T-helper 2 cell (primary cell): ENCODE data around the gene PLCB1.

Source experiments
- DNase-seq, 5 experiments: peaks; one replicate each; pipeline versions ENCODE4 v3.0.0 to v3.0.0-alpha.2; 2012 to 2022

The PLCB1 gene

DNA sequence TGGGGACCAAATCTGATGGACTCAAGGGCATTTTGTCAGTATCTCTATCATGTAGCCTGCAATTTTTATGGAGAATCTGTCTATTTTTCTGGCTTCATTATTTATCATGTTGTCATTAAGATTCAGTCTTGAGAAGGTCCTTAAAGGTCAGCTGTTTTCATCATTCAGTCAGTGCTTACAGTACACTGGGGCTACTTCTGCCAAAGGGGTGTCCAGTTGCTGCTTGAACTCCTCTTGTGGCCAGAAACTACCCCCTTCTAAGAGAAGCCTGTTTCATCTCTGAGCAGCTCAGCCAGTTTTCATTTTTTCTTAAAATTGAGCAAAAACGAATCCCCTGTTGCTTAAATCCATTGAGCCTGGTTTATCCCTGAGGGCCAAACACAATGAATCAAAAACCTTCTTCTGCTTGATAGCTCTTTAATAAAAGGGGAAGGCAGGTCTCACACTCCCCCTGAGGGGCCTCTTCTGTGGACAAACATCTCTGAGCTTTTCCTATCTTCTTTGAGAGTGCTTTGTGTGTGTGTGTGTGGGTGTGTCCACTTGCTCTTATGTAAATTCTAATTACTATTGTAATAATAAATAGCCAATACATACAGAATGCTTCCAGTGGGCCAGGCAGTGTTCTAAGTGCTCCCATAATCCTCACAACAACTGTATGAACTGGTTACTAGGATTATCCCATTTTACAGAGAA, 172.2 kb downstream of the PLCB1 start:
- no peak for DNase-seq

DNA sequence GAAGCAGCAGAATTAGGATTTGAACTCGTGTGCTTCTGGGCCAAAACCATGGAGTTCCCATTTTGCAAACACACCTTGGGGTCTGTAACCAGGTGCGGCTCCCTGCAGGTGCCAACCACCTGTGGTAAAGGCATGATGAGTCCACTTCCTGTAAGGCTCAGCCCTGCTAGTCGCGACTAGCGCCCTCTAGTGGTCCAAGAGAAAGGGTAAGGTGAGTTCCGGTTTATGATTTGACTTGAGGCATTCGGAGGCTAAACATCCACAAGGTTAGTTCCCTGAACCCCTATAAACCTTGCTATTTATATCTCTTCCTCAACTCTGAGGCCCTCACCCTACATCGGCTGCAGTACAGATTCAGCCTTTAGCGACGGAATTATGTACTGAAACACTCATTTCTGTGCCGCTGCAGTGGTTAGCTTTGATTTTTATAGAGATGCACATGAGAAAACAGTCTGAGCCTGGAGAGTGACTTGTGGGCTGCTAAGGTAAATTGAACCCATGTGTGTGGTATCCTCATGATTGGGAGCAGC, 173.4 kb downstream of the PLCB1 start:
- DNase-seq, result peak in 4 of 5 experiments; percentile 23 to 71 (median 48)

DNA sequence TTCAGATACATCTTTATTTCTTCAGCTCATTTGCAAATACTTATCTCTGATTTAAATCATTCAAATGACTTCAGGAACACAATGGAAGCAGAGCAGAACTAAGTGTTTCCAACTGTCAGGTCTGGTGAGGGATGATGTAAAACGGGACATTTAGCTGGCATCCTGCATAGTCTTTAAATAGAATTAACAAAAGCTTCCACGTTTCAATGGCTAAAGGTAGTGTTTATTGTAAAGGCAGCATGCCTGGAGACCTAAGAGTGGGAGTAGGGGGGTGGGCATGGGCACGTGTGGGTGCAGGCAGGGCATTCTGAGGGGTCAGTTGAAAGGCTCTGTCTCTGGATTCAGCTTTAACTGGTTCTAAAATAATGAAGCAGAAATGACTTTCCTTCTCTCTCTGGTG, 174.9 kb downstream of the PLCB1 start:
- DNase-seq, result no peak

DNA sequence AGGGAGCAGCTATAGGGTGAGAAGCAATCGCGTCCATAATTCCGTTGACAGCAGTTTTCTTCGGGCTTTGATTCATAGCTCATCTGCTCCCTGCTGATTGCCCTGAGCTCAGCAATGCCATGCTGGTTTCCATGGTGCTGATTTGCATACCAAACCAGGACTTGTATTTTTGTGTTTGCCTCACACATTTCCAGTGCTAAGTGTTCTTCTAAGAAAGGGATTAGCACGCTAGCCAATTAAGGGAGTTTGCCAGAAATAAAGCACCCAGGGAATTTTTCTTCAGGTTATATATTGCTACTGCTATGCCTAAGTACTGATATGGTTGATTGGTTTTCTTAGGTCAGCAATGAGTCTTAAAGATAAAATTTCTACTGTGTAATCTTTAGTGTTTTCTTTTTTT, 177.6 kb downstream of the PLCB1 start:
- no peak for DNase-seq

DNA sequence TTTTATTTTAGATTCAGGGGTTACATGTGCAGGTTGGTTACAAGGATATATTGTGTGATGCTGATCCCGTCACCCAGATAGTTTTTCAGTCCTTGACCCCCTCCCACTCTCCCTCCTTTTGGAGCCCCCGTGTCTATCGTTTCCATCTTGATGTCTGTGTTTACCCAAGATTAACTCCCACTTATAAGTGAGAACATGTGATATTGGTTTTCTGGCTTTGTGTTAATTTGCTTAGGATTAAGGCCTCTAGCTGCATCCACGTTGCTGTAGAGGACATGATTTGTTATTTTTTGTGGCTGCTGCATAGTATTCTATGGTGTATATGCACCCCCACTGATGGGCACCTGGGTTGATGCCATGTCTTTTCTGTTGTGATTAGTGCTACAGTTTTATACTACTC, 178.6 kb downstream of the PLCB1 start:
- no peak for DNase-seq

DNA sequence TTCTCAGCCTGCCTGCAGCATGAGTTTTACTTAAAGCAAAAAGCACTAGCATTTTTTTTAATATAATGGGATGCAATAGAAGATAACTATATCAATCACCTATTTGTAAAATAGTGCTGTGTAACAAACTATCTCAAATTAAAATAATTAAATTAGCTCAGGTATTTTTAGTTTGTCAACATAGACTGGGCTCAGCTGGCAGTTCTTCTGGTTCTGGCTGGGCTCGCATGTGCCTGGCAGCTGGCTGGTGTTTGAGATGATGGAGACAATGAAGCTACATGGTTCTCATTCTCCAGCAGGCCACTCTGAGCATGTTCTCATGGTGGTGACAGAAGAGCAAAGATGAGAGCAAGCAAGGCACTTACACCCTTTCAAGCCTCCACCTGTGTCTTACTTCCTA, 181.0 kb downstream of the PLCB1 start:
- DNase-seq, result no peak

DNA sequence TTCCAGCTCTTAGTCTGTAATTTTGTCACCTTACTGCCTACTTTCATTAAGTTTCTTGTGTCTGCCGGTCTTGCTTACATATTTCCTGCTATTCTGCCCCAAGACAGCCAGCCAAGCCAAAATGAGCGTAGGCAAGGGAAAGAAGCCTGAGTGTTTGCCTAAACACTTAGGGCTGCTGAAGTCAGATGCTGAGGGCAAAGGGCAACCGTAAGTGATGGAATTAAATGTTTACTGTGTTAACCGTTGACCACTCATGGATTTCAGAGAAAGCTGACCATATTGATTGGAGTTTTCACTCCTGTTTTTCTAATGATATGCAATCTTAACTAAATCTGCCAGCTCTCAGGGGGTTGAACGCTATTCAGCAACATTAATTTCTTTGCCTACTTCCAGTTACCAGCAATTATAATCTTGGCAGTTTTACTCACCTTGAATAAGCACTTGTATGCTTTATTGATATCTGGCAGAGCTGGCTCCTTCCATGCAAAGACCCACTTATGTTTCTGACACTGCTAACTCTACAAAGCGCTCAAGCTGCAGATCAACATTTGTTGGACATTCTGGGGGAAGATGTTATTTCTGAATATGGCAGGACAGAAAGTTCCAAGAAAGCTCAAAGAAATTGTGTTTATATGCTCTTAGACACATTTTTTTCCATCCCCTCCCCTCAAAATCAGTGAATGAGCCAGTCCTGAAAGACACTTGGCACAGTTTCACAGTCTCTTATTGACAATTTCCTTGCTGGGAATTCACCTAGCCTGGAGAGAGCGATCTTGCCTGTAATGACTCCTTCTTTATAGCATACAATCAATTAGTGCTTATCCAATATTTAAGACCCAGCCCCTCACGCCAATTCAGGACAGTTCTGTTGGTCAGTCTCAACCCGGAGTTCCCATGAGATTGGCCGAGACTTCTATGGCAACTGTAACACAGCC, 183.8 kb downstream of the PLCB1 start:
- DNase-seq, result no peak

DNA sequence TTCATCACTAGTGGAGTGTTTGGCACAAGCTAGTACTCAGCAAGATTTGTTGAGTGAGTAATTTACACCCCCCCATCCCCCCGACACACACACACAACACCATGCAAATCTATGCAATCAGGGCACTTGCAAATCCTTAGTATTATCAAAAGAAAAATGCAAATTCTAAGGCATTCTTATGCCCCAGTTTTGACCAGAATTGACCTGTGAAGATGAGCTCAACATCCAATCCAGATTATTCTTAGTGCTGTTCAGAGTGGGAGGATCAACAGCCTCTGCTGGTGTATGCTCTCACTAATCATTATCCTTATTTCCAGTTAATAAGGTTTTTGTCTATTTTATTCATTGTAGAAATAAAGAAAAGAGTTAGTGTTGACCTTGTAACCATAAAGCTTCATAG, 185.4 kb downstream of the PLCB1 start:
- DNase-seq, result no peak

DNA sequence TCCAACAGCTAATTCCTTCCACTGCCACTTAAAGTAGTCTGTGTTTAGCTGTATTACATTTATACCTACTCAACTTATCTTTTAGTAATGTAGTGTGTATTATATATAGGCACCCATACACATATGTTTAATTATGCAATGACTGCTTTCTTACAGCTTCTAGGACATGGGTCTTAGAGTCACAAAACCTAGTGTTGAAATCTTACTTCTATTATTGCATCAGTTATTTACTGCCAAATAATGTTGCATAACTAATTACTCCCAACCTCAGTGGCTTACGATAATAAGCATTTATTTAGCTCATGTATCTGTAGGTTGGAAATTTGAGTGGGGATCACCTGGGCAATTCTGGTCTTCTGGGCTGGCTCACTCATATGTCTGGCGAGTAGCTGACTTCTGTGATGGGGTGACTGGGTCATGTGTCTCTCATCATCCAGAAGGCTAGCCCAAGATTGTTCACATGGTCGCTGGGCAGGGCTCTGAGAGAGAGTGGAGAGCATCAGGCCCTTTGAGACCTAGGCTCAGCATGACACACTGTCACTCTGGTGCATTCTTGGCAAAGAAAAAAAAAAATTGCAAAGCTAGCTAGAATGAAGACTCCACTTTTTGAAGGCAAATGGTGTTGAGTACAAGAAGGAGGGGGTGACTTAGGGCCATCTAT, 187.0 kb downstream of the PLCB1 start:
- no peak for DNase-seq

DNA sequence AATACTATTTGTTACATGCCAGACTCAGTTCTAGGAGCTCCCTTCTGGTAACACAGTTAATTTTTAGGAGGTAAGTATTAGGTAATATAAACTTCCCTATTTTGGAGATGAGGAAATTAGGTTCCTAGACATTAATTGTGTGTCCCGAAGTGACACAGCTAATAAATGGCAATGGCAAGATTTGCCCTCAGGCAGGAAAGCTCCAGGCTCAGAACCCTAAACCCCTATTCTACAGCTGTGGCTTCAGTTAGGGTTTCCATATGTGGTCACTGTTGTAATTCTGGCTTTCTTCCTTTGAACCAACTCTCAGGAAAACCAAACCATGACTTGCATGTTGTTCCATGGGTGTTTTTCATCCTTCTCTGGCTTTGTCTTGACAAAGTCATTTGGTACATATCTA, 188.2 kb downstream of the PLCB1 start:
- no peak for DNase-seq

DNA sequence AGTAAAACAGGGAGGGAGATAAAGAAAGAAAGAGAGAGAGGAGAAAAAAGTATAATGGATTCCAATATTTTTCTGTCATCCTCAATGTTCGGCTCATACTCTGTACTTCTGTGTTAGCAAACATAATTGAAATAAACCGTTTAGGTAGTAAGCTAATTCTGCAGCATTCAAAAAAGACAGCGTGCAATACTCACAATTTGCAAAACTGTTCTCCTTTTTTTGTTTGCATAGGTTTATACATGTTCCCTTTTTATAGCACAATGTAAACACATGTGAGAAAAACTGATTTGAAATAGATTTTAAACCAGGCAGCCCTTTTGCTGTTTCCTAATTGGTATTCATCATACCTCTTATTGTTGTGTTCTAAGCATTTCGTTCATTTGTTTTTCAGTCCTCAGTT, 188.9 kb downstream of the PLCB1 start:
- DNase-seq, result no peak

DNA sequence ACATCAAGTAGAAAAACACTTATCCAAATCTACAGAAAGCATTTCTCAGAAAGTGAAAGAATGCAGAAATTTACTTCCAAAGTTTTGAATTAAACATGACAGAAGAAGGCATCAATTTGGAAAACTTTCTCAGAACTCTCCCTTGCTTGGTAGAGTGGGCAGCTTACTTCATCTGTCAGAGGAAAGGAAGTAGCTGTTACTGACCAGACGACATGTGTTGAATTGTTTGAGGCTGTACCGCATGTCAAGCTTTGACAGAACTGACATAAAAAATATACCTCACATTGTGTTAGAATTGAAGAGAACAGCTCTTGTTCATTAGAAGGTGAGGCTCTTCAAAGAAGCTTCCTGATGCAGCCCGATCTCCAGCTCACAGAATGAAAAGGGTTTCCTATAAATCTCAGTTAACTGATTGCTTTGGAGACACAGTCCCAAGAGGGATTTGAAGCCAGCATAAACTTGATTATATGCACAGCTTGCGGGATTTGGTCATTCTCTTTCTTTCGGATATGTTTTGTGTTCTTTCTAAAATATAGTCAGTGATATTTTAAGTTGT, 190.7 kb downstream of the PLCB1 start:
- DNase-seq, result no peak

DNA sequence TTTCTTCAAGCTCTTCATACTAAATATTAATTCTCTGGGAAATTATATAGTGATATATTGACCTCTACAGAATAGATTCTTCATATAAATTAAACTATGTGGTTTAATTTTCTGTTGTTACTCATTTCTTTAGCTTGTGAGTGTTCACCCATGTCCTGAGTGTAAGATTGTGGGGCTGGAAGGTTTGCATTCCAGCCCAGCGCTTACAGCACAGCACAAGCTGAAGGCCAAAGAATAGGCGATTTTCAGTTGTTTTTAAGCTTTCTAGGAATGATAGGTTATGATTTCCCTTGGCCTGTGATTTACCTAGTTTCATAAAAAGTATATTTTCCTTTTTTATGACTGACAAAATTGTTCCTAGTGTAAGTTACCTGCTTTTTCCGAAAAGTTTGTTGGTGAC, 194.1 kb downstream of the PLCB1 start:
- DNase-seq, result no peak

DNA sequence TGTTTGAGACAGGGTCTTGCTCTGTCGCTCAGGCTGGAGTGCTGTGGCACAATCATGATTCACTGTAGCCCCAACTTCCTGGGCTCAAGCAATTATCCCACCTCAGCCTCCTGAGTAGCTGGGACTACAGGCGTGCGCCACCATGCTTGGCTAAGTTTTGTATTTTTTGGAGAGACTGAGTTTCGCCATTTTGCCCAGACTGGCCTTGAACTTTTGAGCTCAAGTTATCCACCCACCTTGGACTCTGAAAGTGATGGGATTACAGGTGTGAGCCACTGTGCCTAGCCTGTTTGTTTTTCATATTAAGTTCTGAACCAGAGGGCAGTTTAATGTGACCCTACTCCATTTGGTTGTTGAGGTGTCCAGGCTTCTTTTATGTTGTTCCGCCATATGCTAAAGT, 194.8 kb downstream of the PLCB1 start:
- DNase-seq, result no peak

DNA sequence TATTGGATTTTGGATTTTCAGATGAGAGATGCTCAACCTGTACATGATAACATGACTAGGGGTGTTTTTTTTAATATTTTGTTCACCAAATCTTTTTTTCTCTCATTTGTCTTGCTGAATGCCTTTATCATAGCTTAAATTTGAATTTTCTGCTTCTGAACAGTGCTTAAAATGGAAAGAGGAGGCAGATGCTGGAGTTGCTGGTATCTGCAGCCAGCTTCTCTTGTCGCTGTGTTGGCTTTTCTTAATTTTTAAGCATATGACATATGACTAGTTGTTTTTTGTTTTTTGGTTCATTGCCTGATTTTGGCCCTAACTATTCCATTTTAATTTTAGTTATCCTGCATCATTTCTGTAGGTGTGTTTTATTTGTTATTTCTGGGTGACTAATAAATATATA, 196.1 kb downstream of the PLCB1 start:
- DNase-seq, result no peak

DNA sequence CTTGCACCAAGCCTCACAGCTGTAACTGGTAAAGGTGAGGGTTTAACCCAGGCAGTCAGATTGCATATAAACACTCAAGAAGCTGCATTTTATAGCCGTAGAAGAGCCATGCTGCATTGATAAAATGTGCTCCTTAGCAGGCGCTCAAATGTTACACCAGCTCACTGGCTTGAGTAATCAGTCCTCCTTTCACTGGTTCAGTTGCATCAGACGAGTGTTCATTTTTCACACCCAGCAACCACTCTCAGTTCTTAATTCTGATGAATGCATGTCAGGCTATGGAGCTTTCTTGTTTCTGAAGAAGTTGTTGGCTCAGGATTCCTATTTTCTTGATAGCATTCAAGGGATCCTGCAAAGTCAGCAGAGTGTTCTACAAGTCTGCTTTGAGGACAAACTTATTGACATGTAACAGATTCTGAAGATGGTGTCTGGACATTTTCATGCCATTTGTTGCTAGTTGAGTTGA, 198.3 kb downstream of the PLCB1 start:
- no peak for DNase-seq

DNA sequence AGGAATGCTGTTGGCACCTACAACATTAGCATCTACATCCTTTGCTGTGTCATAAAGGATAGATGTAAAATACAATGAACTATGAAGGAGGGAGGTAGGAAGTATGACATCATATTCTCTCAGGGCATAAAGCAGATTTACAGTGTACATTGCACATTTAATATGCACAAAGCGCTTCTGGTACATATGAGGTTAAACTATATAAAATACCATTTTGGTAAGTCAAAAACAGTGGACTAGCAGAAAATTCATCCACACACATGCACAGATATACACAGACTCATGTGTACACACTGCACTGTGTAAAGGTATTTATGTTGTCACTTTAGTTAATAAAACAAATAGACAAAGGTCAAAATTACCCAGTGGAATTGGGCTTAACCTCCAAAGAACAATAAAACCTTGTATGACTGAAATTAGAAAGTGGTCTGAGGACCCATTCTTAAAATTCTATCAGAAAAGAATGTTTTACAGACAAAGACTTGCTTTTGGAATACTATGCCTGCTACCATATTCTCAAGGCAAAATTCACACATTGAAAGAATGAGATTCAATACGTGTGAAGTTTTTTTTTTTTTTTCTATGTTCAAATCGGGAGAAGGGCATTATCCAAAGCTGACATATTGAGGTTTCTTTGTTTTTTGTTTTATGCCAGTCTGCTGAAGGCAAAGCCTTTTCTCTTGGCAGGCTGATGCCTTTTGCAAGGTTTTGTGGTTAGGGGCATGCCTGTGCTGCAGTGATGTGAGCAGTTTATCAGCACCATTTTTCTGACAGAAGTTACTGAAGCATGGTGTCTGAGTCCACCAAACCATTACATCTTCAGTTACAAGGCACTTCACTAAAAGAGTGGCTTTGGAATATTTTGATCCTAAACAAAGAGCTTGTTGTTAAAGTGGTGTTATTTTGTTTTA, 199.0 kb downstream of the PLCB1 start:
- no peak for DNase-seq

DNA sequence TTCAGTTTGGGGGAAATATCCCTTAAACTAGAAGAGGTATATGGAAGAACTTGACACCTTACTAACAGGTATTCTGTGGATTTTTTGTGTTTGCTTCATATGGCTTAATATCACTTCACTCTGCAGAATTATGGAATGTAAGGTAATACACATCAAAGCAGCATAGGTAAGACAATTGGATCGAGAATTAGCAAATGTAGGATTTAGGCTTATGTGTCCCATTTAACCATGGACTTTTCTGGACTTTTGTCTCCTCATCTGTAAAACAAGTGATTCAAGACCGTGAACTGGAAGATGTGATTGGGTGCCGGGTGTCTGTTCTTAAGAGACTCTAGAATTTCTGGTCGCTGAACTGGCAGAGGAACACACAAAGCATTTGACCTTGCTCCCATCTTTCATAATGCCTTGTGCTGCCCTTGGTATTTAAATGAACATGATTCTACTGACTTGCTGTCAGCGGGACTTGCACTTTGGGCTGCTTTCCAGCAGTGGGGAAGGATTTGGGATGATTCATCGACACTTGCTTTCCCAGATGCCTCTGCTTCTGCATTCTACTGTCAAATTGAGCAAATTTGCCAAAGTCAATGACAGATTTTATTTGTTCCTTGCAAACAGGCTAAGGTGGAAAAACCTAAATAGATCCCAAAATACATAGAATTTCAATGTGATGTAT, 199.8 kb downstream of the PLCB1 start:
- DNase-seq, result no peak

DNA sequence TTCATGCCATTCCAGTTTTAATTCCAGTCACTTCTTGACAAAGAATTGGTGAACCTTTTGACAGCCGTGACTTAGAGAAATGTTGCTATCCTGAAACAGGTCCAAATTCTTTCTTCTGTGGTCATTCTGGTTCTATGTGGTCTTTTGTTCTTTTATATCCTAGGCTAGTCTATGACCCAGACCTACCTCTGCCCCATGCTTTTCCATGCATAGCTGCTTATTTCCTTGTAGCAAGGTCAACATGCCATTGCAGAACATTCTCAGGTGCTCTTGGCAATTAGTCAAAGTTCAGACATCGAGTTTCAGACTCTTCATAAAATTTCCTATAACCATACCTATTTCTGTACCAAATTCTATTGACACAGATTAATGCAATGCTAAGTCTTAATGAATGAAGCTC, 202.6 kb downstream of the PLCB1 start:
- no peak for DNase-seq

DNA sequence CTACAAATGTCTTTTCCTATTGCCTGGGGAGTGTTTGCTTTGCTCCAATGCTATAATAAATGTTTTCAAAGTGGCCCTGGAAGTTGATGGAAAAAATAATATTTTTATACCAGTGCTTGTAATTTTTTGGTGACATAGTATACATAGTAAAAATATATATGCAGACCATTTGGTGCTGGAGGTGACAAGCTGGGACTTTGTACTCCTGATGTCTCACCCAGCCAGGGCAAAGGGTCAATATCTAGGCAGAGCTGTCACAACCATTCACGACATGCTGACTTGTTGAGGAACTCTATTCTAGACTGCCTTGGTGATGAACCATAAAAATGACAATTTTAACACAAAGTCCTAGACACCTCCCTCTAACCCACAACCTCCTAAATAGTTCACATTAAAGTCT, 203.0 kb downstream of the PLCB1 start:
- DNase-seq, result no peak

DNA sequence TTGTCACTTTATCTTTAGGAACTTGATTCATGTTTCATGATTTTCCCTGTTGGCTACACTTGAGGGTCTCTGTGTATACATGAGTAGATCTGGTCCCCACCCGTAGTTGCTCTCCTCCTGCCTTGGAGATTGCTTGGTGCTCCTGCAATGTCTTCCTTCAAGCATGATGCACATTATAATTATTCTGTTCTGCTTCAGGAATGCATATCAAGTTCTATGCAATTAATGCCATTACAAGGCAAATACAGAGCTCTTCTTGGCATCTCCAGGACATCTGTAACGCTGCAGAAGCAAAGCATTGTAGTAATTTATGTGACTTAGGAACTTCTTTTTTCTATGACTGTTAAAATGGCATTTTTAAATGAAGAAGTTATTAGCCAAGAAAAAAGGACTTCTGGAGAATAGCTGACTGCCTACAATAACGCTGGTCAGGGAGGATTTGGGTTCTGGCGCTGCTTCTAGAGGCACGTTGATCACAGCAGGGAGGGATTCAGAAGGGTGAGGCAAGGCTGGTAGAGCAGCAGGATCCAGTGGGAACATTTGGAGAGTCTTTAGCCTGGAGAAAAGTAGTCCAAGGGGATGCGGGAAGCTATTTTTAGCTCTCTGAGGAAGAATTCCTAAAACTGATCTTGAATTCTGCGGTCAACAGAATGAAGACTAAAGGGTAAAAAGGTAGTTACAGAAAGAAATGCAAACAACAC, 203.6 kb downstream of the PLCB1 start:
- DNase-seq, result no peak
